ENCODE results near the gene ISLR. TPM values are rescaled to one million over a fixed set of nuclear protein-coding genes. Genes with fewer than 3 reads are reported as not detected.

ISLR gene
- total and polyA plus RNA-seq, 2 of the 8 experiments (the other 6 are each of a cell fraction or from before 2014, with no cell fraction given): 0.29 to 0.35 TPM

DNA sequence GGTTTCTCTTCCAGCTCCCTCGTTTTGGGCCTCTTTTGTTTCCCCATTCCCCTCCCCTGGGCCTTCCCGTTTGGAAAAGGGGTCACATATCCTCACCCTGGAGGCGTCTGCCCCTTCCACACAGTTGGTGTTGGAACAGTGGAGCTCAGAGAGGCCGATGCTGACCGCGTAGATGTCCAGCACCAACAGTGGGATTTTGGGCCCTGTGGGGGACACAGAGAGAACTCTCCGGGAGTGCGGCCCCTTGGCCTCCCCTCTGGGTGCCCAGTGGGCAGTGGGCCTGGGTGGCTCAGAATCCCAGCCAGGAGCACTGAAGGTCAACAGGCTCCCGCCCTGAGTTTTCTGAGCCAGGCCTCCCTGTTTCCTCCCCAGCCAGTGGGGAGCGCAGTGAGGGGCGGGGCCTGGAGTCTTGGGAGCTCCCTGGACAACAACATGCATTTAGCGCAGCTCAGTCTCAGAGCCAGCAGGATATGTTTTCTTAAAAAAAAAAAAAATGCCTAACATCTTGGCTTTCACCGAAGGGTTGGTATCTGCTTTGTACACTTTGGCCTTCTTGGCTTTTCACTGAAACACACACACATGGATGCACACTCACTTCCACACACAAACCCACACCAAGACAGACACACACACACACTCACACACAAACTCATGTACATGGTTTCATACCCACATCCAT lies 670 bp upstream of the ISLR start:
- no peaks in the 10 kb centered on the region for H3K36me3 ChIP-seq (ENCODE audit: control insufficient read depth in 2 of 4, insufficient read depth in 4 of 4, low read length in 3 of 4)
- CTCF ChIA-PET (ENCODE audit: partially characterized antibody): interaction anchor here (0.7 to 3.3 kb wide), 14 partner anchors 17 to 267 kb away, joined by 3 to 13 read pairs (median 4); partner anchors contain the start of gene STRA6

More for the DNA sequence above, 670 bp upstream of the ISLR start:
- no peak for TF ChIP-seq FOSL1 (IDR thresholded peaks at IDR 0.05; ENCODE audit: insufficient read depth, low read depth, low read length)
- TF ChIP-seq TEAD4 (IDR thresholded peaks at IDR 0.05; ENCODE audit: low read depth, low read length): no peak
- TF ChIP-seq BACH1 (IDR thresholded peaks at IDR 0.05; ENCODE audit: low read length): no peak
- TF ChIP-seq PHF8 (conservative IDR thresholded peaks at IDR 0.05; ENCODE audit: low read depth, low read length): no peak
- TF ChIP-seq TCF12 (IDR thresholded peaks at IDR 0.05; ENCODE audit: low read depth, low read length): no peak
- TF ChIP-seq JUND (IDR thresholded peaks at IDR 0.05; ENCODE audit: low read length): no peak
- no peak for TF ChIP-seq NRF1 (IDR thresholded peaks at IDR 0.05; ENCODE audit: low read depth, low read length)
- Histone ChIP-seq H3K56ac (replicated peaks; ENCODE audit: insufficient read length, low read depth, low read length) (no peak overlapping the region), H3K23me2 (ENCODE audit: low read depth, low read length) (peaks cover 2% of the 10 kb centered on the region; the same call in 1 of the 2 replicates), H2BK5ac (ENCODE audit: low read depth, low read length) (peak overlapping the region; percentile 30; the same call in 1 of the 2 replicates), H2BK20ac (ENCODE audit: low read length) (peak overlapping the region; percentile 61), H3K4me2 (ENCODE audit: insufficient read depth in 1 of 2, low read depth in 2 of 2, low read length in 2 of 2) (peak overlapping the region in 1 of 2 experiments; percentile 31; a peak in 1 of 4 replicates), H3K4me1 (replicated peaks in 1 of 4; ENCODE audit: control insufficient read depth in 3 of 4, insufficient read depth in 4 of 4, low read length in 3 of 4) (peaks cover 0 to 20% (median 12%) of the 10 kb centered on the region in 4 experiments; a peak in 5 of 7 replicates), H3K79me1 (ENCODE audit: low read depth, low read length) (no peaks in the 10 kb centered on the region), H3K23ac (ENCODE audit: insufficient read length) (no peak overlapping the region), H3K27ac (ENCODE audit: low read depth, low read length) (no peak overlapping the region), H3K27me3 (replicated peaks in 1 of 4; ENCODE audit: control insufficient read depth in 3 of 4, extremely low read depth in 1 of 4, insufficient read depth in 3 of 4, low read length in 3 of 4) (no peaks in the 10 kb centered on the region; a peak in 3 of 7 replicates), H3K79me2 (ENCODE audit: control insufficient read depth in 1 of 2, insufficient read depth in 2 of 2, low read length in 2 of 2) (no peaks in the 10 kb centered on the region), H3K14ac (ENCODE audit: insufficient read length) (no peak overlapping the region), H3K9me3 (ENCODE audit: insufficient read depth in 2 of 2, low read depth in 1 of 2, low read length in 1 of 2) (no peaks in the 10 kb centered on the region), H2AFZ (ENCODE audit: low read length) (no peak overlapping the region), H3K4me3 (ENCODE audit: extremely low read depth in 1 of 4, insufficient read depth in 2 of 4, low read depth in 3 of 4, low read length in 4 of 4) (no peak overlapping the region), H2BK12ac (ENCODE audit: low read depth, low read length) (peak overlapping the region; percentile 82), H4K5ac (ENCODE audit: insufficient read length, low read depth, low read length) (no peak overlapping the region), H3K4ac (replicated peaks; ENCODE audit: insufficient read length, low read depth, low read length) (peak overlapping the region; percentile 24), H2BK120ac (replicated peaks; ENCODE audit: low read depth, low read length) (peak overlapping the region; percentile 30), H4K20me1 (replicated peaks in 1 of 2; ENCODE audit: control insufficient read depth in 1 of 2, insufficient read depth in 2 of 2, low read length in 2 of 2) (peaks cover 0 to 2% of the 10 kb centered on the region in 2 experiments), H3K18ac (ENCODE audit: extremely low read depth, low read length) (peak overlapping the region; percentile 26; the same call in 1 of the 2 replicates), H3K9ac (replicated peaks in 1 of 4; ENCODE audit: extremely low read depth in 1 of 4, low read depth in 3 of 4, low read length in 3 of 4) (peak overlapping the region in 1 of 4 experiments; percentile 33; a peak in 1 of 7 replicates), H2AK5ac (ENCODE audit: low read depth, low read length) (peak overlapping the region; percentile 86), H2BK15ac (ENCODE audit: low read length) (0 out of 2 replicates have a peak overlapping the region, but pooled peaks have one; percentile 7), H4K8ac (ENCODE audit: extremely low read depth, insufficient read depth, low read length) (peak overlapping the region; percentile 53; the same call in 1 of the 2 replicates), H4K91ac (replicated peaks; ENCODE audit: insufficient read length, low read length) (peak overlapping the region; percentile 75)
- peak; percentile 60 for FAIRE-seq
- POLR2A ChIA-PET (ENCODE audit: partially characterized antibody): interaction anchor here (0.7 to 2.7 kb wide), 8 partner anchors 9 to 70 kb away, joined by 3 to 8 read pairs (median 4); no protein-coding TSS in a partner anchor
- DNase-seq (ENCODE audit: low read depth in 1 of 2, low spot score in 2 of 2): no peak
- WGBS, 2 experiments (ENCODE audit: extremely low coverage in 1 of 2, insufficient coverage in 1 of 2, insufficient read length in 1 of 2, insufficient replicate concordance in 2 of 2, low coverage in 1 of 2, low lambda C conversion rate in 2 of 2, missing lambda C conversion rate in 1 of 2): 72% methylated on average over 13 of the region's 13 CpGs; no CpG with 5 or more reads in 1 of the 2 experiments

Measured in H1 (cell line).